ENCODE measurements around the gene PAMR1. TPM values are rescaled to one million over a fixed set of nuclear protein-coding genes. Genes with fewer than 3 reads are reported as not detected.

Gene PAMR1
- total RNA-seq, 1 experiment from 2014 or later = 17.9 TPM

DNA sequence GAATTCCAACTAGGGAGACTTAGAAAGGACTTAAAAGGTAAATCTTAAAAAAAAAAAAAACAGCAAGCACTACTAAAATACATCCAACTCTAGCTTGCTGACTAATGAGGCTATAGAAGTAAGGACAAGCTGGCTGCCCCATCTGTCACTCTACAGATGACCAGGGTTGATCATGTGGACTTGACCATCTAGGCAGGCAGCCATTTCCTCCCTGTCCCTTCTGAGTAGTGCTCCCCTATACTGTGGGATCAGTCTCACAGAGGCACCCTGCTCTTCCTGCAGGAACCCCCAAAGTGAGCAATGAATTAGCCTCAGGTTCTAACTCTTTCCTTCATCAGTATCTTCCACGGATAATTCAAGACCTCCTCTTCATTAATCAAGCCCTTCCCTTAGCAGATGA lies 118.4 kb downstream of the PAMR1 start:
- CTCF ChIA-PET = no interaction called here

DNA sequence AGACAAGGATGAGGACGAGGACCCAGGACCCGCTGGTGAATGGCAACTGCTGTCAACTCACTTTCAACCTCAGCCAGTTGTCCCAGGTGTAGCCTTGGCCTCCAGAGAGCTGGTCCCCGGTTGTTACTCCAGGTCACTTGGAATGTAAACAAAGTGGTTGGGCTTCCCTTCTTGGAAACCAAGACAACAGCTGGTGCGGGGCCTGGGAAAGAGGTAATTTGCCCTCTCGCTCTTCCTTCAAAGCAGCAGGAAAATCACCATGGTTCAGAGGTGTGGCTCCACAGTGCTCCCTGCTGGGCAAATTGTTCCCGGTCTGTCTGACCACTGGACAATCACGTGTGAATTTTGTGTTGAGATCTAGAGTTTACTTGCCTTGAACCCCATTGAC lies 121.0 kb downstream of the PAMR1 start:
- Mint-ChIP-seq H3K27ac (ENCODE audit: unreplicated experiment) (no peak overlapping the region), H3K4me3 (ENCODE audit: unreplicated experiment) (no peak overlapping the region), H3K4me1 (ENCODE audit: low read depth, unreplicated experiment) (peaks cover 12% of the 10 kb centered on the region), H3K27me3 (ENCODE audit: insufficient read depth, unreplicated experiment) (no peaks in the 10 kb centered on the region), H3K36me3 (ENCODE audit: insufficient read depth, unreplicated experiment) (no peaks in the 10 kb centered on the region), H3K9me3 (ENCODE audit: unreplicated experiment) (no peaks in the 10 kb centered on the region)
- intact Hi-C loops (cut with micrococcal nuclease; ENCODE audit: unreplicated experiment) = loop anchor here (5.0 kb wide), 1 partner anchor 252 kb away; no protein-coding TSS in a partner anchor
- no peak overlapping the region for H3K4me3 ChIP-seq (ENCODE audit: low read depth, low read length)
- ChIA-PET POLR2A (no interaction called here), CTCF (interaction anchor here (1.1 to 1.4 kb wide), 3 partner anchors 9 to 13 kb away, joined by 3 to 5 read pairs (median 3); no protein-coding TSS in a partner anchor)
- peak; percentile 57 to 66 for DNase-seq
- BruUV-seq (replicated peaks) = no TSS peak
- peaks cover 34% of the 10 kb centered on the region for H3K4me1 ChIP-seq
- H3K27me3 ChIP-seq (replicated peaks; ENCODE audit: control insufficient read depth, insufficient read depth, low read length) = no peaks in the 10 kb centered on the region; the same call in 1 of the 2 replicates
- no peaks in the 10 kb centered on the region for H3K36me3 ChIP-seq (ENCODE audit: control insufficient read depth, insufficient read depth, low read length)
- TF ChIP-seq, protein P1, sequence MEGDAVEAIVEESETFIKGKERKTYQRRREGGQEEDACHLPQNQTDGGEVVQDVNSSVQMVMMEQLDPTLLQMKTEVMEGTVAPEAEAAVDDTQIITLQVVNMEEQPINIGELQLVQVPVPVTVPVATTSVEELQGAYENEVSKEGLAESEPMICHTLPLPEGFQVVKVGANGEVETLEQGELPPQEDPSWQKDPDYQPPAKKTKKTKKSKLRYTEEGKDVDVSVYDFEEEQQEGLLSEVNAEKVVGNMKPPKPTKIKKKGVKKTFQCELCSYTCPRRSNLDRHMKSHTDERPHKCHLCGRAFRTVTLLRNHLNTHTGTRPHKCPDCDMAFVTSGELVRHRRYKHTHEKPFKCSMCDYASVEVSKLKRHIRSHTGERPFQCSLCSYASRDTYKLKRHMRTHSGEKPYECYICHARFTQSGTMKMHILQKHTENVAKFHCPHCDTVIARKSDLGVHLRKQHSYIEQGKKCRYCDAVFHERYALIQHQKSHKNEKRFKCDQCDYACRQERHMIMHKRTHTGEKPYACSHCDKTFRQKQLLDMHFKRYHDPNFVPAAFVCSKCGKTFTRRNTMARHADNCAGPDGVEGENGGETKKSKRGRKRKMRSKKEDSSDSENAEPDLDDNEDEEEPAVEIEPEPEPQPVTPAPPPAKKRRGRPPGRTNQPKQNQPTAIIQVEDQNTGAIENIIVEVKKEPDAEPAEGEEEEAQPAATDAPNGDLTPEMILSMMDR (IDR thresholded peaks at IDR 0.05; ENCODE audit: insufficient read depth in 1 of 2, low read depth in 1 of 2, low read length in 1 of 2, severe bottlenecking in 1 of 2, unreplicated experiment in 1 of 2) = peak; percentile 27 to 46
- peaks cover 11% of the 10 kb centered on the region for H3K9me3 ChIP-seq

More for the DNA sequence above, 118.4 kb downstream of the PAMR1 start:
- no peaks in the 10 kb centered on the region for H3K9me3 Mint-ChIP-seq (ENCODE audit: unreplicated experiment)
- H3K4me1 Mint-ChIP-seq (ENCODE audit: low read depth, unreplicated experiment) = peaks cover 12% of the 10 kb centered on the region
- H3K36me3 Mint-ChIP-seq (ENCODE audit: insufficient read depth, unreplicated experiment) = no peaks in the 10 kb centered on the region
- no peaks in the 10 kb centered on the region for H3K9me3 ChIP-seq
- peaks cover 25% of the 10 kb centered on the region for H3K4me1 ChIP-seq
- no peaks in the 10 kb centered on the region for H3K27me3 ChIP-seq (replicated peaks; ENCODE audit: control insufficient read depth, insufficient read depth, low read length)
- no peaks in the 10 kb centered on the region for H3K36me3 ChIP-seq (ENCODE audit: control insufficient read depth, insufficient read depth, low read length)
- TF ChIP-seq, protein P1 (IDR thresholded peaks at IDR 0.05; ENCODE audit: insufficient read depth in 1 of 2, low read depth in 1 of 2, low read length in 1 of 2, severe bottlenecking in 1 of 2, unreplicated experiment in 1 of 2) = no peak
- intact Hi-C loops (cut with micrococcal nuclease; ENCODE audit: unreplicated experiment) = no loop called here
- no peaks in the 10 kb centered on the region for H3K27me3 Mint-ChIP-seq (ENCODE audit: insufficient read depth, unreplicated experiment)
- no peak overlapping the region for H3K4me3 Mint-ChIP-seq (ENCODE audit: unreplicated experiment)
- H3K4me3 ChIP-seq (ENCODE audit: low read depth, low read length) = no peak overlapping the region
- POLR2A ChIA-PET = no interaction called here
- no peak for DNase-seq
- BruUV-seq (replicated peaks) = no TSS peak
- H3K27ac Mint-ChIP-seq (ENCODE audit: unreplicated experiment) = no peak overlapping the region

GRCh38 chr11:35403765-35404387 lies 121.5 kb downstream of the PAMR1 start:
- Histone ChIP-seq H3K4me1 (peaks cover 34% of the 10 kb centered on the region), H3K27me3 (replicated peaks; ENCODE audit: control insufficient read depth, insufficient read depth, low read length) (no peaks in the 10 kb centered on the region; the same call in 1 of the 2 replicates), H3K9me3 (peaks cover 11% of the 10 kb centered on the region), H3K36me3 (ENCODE audit: control insufficient read depth, insufficient read depth, low read length) (no peaks in the 10 kb centered on the region), H3K4me3 (ENCODE audit: low read depth, low read length) (no peak overlapping the region)
- Mint-ChIP-seq H3K27ac (ENCODE audit: unreplicated experiment) (no peak overlapping the region), H3K36me3 (ENCODE audit: insufficient read depth, unreplicated experiment) (no peaks in the 10 kb centered on the region), H3K27me3 (ENCODE audit: insufficient read depth, unreplicated experiment) (no peaks in the 10 kb centered on the region), H3K4me3 (ENCODE audit: unreplicated experiment) (no peak overlapping the region), H3K9me3 (ENCODE audit: unreplicated experiment) (no peaks in the 10 kb centered on the region), H3K4me1 (ENCODE audit: low read depth, unreplicated experiment) (peaks cover 12% of the 10 kb centered on the region)
- ChIA-PET POLR2A (no interaction called here), CTCF (interaction anchor here (0.6 to 1.4 kb wide), 4 partner anchors 8 to 179 kb away, joined by 3 to 5 read pairs (median 3); no protein-coding TSS in a partner anchor)
- no TSS peak for BruUV-seq (replicated peaks)
- no peak for DNase-seq
- TF ChIP-seq, protein P1 (IDR thresholded peaks at IDR 0.05; ENCODE audit: insufficient read depth in 1 of 2, low read depth in 1 of 2, low read length in 1 of 2, severe bottlenecking in 1 of 2, unreplicated experiment in 1 of 2) = no peak
- intact Hi-C loops (cut with micrococcal nuclease; ENCODE audit: unreplicated experiment) = loop anchor here (5.0 kb wide), 1 partner anchor 252 kb away; no protein-coding TSS in a partner anchor

Data from Caco-2 (cell line).